Placental epithelial cell (primary cell): ENCODE data around the gene PCDHA5. TPM values are rescaled to one million over a fixed set of nuclear protein-coding genes. Genes with fewer than 3 reads are reported as not detected.

ENCODE experiments used
- total RNA-seq: library from RNA; depleted of rRNA; stranded (reverse); fragments of >200 nt; gene quantifications from 2 replicates; pipeline ENCODE4 v1.2.3, GENCODE V29; 2012

The PCDHA5 gene
- under 0.01 and 0.11 TPM in 2 replicates for total RNA-seq

GRCh38 chr5:140821375-140822280, at the start of gene PCDHA5:
Gene PCDHA5, plus strand, starts transcription at chr5:140821613.

GRCh38 chr5:140785905-140786686, 35.3 kb upstream of the PCDHA5 start, which contains the start of gene PCDHA1:
Gene PCDHA1, plus strand, starts transcription at chr5:140786140.

DNA sequence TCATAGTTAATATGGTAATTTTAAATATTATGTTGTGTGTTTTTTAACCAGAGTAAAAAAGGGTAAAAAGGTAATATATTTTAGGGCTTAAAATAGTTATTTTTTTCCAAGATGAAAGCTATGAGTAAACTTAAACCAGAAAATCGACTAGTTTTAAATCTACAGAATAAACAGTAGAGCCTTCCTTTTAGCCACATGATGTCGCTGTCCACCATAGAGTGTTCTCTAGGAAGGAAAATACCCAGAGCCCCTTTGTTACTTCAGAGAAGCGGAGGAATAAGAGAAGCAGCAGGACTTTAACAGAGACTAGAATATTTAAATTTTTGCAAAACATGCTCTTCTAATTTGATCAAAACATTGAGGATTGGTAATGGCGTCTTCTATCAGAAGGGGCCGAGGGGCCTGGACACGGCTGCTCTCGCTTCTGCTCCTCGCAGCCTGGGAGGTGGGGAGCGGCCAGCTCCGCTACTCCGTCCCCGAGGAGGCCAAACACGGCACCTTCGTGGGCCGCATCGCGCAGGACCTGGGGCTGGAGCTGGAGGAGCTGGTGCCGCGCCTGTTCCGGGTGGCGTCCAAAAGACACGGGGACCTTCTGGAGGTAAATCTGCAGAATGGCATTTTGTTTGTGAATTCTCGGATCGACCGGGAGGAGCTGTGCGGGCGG, 26.7 kb upstream of the PCDHA5 start, which contains the start of gene PCDHA2:
Gene PCDHA2 (plus strand): TSS at position 258 of the 664 bp plus-strand sequence.

DNA sequence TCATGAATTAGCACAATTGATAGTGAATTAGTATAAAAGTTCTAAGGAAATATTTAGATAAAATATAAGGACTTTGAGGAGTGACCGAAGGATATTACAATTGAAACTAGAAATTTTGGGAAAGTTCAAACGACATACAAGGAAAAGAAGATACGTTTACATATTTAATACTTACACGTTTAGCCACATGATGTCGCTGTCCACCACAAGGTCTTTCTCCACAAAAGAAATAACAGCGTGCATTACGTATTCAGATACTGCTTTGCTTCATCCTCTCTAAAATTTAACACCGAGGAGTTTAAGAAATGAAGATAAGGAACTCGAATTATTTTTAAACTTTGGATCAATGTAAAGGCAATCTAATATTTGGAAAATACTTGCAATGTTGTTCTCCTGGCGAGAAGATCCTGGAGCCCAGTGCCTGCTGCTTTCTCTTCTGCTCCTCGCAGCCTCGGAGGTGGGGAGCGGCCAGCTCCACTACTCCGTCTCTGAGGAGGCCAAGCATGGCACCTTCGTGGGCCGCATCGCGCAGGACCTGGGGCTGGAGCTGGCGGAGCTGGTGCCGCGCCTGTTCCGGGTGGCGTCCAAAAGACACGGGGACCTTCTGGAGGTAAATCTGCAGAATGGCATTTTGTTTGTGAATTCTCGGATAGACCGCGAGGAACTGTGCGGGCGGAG, 20.5 kb upstream of the PCDHA5 start, which contains the start of gene PCDHA3:
Gene PCDHA3 (plus strand): TSS at position 242 of the 678 bp plus-strand sequence.

DNA sequence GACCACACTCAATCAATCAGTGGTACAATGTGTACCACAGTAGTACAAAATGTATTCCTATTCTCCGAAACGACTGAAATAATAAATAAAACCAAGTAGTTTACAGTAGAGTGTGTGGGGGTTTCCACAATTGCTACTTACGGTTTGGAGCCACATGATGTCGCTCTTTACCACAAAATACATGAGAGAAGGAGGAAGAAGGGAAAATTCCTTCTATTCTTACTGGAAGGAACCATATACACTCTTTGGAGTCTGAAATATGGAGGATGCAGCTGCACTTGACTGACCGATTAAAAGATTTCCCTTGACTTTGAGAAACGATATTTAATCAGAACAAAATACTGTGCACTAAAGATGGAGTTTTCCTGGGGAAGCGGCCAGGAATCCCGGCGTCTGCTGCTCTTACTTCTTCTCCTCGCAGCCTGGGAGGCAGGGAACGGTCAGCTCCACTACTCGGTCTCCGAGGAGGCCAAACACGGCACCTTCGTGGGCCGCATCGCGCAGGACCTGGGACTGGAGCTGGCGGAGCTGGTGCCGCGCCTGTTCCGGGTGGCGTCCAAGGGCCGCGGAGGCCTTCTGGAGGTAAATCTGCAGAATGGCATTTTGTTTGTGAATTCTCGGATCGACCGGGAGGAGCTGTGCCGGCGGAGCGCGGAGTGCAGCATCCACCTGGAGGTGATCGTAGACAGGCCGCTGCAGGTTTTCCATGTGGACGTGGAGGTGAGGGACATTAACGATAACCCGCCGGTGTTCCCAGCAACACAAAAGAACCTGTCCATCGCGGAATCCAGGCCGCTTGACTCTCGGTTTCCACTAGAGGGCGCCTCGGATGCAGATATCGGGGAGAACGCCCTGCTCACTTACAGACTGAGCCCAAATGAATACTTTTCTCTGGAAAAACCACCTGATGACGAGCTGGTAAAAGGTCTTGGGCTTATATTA, 14.3 kb upstream of the PCDHA5 start, which contains the start of gene PCDHA4:
Gene PCDHA4 (plus strand): TSS at position 235 of the 942 bp plus-strand sequence.

GRCh38 chr5:140827704-140828361, 6.4 kb downstream of the PCDHA5 start, which contains the start of gene PCDHA6:
Gene PCDHA6, plus strand, starts transcription at chr5:140827960. Its CDS starts 132 bp downstream, at chr5:140828092.

DNA sequence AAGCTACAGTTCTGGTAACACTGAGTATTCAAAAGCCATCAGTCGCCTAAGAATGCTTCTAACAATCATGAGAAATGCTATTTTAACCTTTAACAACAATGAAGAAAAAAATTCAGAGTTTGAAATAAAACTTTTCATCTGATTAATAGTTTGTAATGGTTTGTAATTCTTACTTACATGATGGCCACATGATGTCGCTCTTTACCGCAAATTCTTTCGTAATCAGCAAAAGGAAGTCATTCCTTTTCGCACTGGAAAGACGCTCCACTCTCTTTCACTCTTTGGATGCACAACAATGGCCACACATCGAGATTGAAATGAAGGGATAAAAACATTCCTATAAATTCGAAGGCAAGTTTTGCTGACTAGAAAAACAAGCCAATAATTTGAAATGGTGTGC, 12.6 kb downstream of the PCDHA5 start, which contains the start of gene PCDHA7:
Gene PCDHA7 (plus strand): TSS at position 277 of the 400 bp plus-strand sequence. CDS start 115 bp downstream, at position 392.

GRCh38 chr5:140840978-140841962, 19.9 kb downstream of the PCDHA5 start, which contains the start of gene PCDHA8:
Gene PCDHA8, plus strand, starts transcription at chr5:140841187. Its CDS starts 135 bp downstream, at chr5:140841322.

GRCh38 chr5:140848139-140849102, 27.0 kb downstream of the PCDHA5 start, which contains the start of gene PCDHA9:
Gene PCDHA9, plus strand, starts transcription at chr5:140848382. Its CDS starts 114 bp downstream, at chr5:140848496.

GRCh38 chr5:140855772-140856674, 34.6 kb downstream of the PCDHA5 start, which contains the start of gene PCDHA10:
Gene PCDHA10, plus strand, starts transcription at chr5:140855897. Its CDS starts 152 bp downstream, at chr5:140856049.

DNA sequence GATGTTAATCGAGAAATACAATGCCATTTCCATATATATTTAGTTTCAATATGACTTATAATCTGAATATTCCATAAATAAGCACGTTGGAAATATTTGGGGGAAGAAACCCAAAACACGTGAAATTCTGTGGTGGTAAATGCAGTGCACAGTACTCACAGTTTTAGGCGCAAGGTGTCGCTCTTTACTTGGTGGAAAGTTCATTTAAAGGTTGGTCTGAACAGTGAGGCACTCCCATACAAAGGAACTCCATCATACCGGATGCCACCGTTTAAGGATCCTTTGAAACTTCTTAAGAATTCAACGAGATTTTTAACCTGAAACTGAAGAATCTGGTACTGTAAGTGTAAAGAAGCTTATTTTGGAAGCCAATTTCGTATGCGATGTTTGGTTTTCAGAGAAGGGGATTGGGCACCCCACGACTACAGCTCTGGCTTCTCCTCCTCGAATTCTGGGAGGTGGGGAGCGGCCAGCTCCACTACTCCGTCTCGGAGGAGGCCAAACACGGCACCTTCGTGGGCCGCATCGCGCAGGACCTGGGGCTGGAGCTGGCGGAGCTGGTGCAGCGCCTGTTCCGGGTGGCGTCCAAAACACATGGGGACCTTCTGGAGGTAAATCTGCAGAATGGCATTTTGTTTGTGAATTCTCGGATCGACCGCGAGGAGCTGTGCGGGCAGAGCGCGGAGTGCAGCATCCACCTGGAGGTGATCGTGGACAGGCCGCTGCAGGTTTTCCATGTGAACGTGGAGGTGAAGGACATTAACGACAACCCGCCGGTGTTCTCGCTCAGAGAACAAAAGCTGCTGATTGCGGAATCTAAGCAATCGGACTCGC, 47.5 kb downstream of the PCDHA5 start, which contains the start of gene PCDHA11:
Gene PCDHA11 (plus strand): TSS at position 237 of the 834 bp plus-strand sequence. CDS start 147 bp downstream, at position 384.

